K562 (cell line): ENCODE measurements around the gene PDIA2.

ENCODE experiments used
- CTCF ChIP-seq, 3 experiments: IDR thresholded peaks in 2 of 3; conservative IDR thresholded peaks in 1 of 3; 2 replicates each; pipeline ENCODE4 v1.5.1; 2011 to 2012; ENCODE audit warnings: low read length in 3 of 3, mild to moderate bottlenecking in 3 of 3, control low read depth in 2 of 3, improper control_type of control experiment in 1 of 3, inconsistent platforms in 1 of 3, low read depth in 1 of 3, mixed read lengths in 1 of 3, moderate library complexity in 1 of 3; ENCODE audit not compliant: insufficient read depth in 2 of 3
- HBP1 ChIP-seq: fragments of 450-650 bp; formaldehyde crosslinking; IDR thresholded peaks from 2 replicates; pipeline ENCODE4 v1.4.0; 2022; ENCODE audit warnings: missing genetic modification characterization
- ZNF316 ChIP-seq: fragments of 450-650 bp; IDR thresholded peaks from 2 replicates; pipeline ENCODE4 v1.6.1; 2016
- TF ChIP-seq, protein P1 (sequence below): fragments of 250-450 bp; sonication (Bioruptor Pico); IDR thresholded peaks from 2 replicates; pipeline ENCODE4 v1.4.0; 2020; ENCODE audit warnings: mild to moderate bottlenecking, moderate library complexity
- TF ChIP-seq, protein P2 (sequence below): fragments of 450-650 bp; IDR thresholded peaks from 2 replicates; pipeline ENCODE4 v1.6.1; 2017; ENCODE audit warnings: antibody characterized with exemption, mild to moderate bottlenecking

GRCh38 chr16:286491-287297 lies 3.7 kb downstream of the PDIA2 start:
- TF ChIP-seq, protein P1, sequence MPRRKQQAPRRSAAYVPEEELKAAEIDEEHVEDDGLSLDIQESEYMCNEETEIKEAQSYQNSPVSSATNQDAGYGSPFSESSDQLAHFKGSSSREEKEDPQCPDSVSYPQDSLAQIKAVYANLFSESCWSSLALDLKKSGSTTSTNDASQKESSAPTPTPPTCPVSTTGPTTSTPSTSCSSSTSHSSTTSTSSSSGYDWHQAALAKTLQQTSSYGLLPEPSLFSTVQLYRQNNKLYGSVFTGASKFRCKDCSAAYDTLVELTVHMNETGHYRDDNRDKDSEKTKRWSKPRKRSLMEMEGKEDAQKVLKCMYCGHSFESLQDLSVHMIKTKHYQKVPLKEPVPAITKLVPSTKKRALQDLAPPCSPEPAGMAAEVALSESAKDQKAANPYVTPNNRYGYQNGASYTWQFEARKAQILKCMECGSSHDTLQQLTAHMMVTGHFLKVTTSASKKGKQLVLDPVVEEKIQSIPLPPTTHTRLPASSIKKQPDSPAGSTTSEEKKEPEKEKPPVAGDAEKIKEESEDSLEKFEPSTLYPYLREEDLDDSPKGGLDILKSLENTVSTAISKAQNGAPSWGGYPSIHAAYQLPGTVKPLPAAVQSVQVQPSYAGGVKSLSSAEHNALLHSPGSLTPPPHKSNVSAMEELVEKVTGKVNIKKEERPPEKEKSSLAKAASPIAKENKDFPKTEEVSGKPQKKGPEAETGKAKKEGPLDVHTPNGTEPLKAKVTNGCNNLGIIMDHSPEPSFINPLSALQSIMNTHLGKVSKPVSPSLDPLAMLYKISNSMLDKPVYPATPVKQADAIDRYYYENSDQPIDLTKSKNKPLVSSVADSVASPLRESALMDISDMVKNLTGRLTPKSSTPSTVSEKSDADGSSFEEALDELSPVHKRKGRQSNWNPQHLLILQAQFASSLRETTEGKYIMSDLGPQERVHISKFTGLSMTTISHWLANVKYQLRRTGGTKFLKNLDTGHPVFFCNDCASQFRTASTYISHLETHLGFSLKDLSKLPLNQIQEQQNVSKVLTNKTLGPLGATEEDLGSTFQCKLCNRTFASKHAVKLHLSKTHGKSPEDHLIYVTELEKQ: no peak
- TF ChIP-seq, protein P2, sequence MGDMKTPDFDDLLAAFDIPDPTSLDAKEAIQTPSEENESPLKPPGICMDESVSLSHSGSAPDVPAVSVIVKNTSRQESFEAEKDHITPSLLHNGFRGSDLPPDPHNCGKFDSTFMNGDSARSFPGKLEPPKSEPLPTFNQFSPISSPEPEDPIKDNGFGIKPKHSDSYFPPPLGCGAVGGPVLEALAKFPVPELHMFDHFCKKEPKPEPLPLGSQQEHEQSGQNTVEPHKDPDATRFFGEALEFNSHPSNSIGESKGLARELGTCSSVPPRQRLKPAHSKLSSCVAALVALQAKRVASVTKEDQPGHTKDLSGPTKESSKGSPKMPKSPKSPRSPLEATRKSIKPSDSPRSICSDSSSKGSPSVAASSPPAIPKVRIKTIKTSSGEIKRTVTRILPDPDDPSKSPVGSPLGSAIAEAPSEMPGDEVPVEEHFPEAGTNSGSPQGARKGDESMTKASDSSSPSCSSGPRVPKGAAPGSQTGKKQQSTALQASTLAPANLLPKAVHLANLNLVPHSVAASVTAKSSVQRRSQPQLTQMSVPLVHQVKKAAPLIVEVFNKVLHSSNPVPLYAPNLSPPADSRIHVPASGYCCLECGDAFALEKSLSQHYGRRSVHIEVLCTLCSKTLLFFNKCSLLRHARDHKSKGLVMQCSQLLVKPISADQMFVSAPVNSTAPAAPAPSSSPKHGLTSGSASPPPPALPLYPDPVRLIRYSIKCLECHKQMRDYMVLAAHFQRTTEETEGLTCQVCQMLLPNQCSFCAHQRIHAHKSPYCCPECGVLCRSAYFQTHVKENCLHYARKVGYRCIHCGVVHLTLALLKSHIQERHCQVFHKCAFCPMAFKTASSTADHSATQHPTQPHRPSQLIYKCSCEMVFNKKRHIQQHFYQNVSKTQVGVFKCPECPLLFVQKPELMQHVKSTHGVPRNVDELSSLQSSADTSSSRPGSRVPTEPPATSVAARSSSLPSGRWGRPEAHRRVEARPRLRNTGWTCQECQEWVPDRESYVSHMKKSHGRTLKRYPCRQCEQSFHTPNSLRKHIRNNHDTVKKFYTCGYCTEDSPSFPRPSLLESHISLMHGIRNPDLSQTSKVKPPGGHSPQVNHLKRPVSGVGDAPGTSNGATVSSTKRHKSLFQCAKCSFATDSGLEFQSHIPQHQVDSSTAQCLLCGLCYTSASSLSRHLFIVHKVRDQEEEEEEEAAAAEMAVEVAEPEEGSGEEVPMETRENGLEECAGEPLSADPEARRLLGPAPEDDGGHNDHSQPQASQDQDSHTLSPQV: no peak
- TF ChIP-seq HBP1 (CRISPR knock-in tag) (no peak), CTCF (IDR thresholded peaks at IDR 0.05 in 2 of 3, conservative IDR thresholded peaks at IDR 0.05 in 1 of 3; ENCODE audit: insufficient read depth in 2 of 3, low read depth in 1 of 3, low read length in 3 of 3) (no peak), ZNF316 (no peak)
